Testis (tissue), 3 donors: ENCODE data around the gene S100A9. TPM values are rescaled to one million over a fixed set of nuclear protein-coding genes. Genes with fewer than 3 reads are reported as not detected.
"Not testable (repeated sequence)": the region's sequence is repeated elsewhere in the genome, so short reads cannot be mapped to it uniquely, and the experiment has no call there.

ENCODE experiments used
- DNase-seq: peaks from one replicate; pipeline ENCODE4 v3.0.0-alpha.2; 2019
- H3K27ac ChIP-seq, 2 donors: fragments of 200-600 bp; sonication (generic); one replicate each; pipeline ENCODE4 v1.5.1; 2019
- H3K27me3 ChIP-seq: fragments of 200-600 bp; sonication (generic); one replicate; pipeline ENCODE4 v1.5.1; 2019
- H3K36me3 ChIP-seq: fragments of 200-600 bp; sonication (generic); one replicate; pipeline ENCODE4 v1.5.1; 2017; ENCODE audit warnings: low read depth; ENCODE audit errors: missing control alignments
- H3K4me1 ChIP-seq: fragments of 200-600 bp; sonication (generic); one replicate; pipeline ENCODE4 v1.5.1; 2019
- H3K4me3 ChIP-seq, 2 donors: fragments of 200-600 bp; sonication (generic); one replicate each; pipeline ENCODE4 v1.5.1; 2017 to 2019
- H3K9me3 ChIP-seq: fragments of 200-600 bp; sonication (generic); one replicate; pipeline ENCODE4 v1.5.1; 2017
- POLR2A ChIP-seq: fragments of 450-650 bp; IDR thresholded peaks from one replicate; pipeline ENCODE4 v1.6.1; 2017; ENCODE audit warnings: antibody characterized with exemption, mild to moderate bottlenecking, moderate library complexity
- WGBS, 2 donors: methylation state at CpG; one replicate each; pipeline ENCODE4 v1.1.5; 2018; 5-methylcytosine and 5-hydroxymethylcytosine counted together
- intact Hi-C: fragments of 100-400 bp; cut with DNase I; formaldehyde crosslinking; loops from one replicate; pipeline ENCODE4 v1.15.1; 2023; ENCODE audit warnings: low total_unique reads
- polyA plus RNA-seq: library from polyadenylated mRNA; stranded (reverse); fragments of 350-450 nt; fragmentation: Illumina TruSeq; extraction: RNeasy Lipid Tissue Mini Kit (QIAGEN cat#74804); gene quantifications from one replicate; pipeline ENCODE4 v1.2.3, GENCODE V29; 2014; ENCODE audit warnings: low read depth, low replicate concordance; ENCODE audit not compliant: insufficient read depth
- total RNA-seq, 2 donors: library from RNA; depleted of rRNA; stranded (reverse); fragments of >200 nt; gene quantifications; one replicate each; pipeline ENCODE4 v1.2.3, GENCODE V29; 2016
- TF ChIP-seq, protein P1 (sequence below), 3 experiments: fragments of 450-650 bp in 2 of 3; fragments of 200-600 bp in 1 of 3; sonication (generic) in 1 of 3; IDR thresholded peaks; one replicate each; pipeline ENCODE4 v1.5.1; 2016 to 2019; ENCODE audit warnings: antibody characterized with exemption in 3 of 3, mild to moderate bottlenecking in 2 of 3, moderate library complexity in 1 of 3

S100A9 gene
- total and polyA plus RNA-seq, 3 donors from 2014 or later = 4.6 to 36.6 (median 10.7) TPM

DNA sequence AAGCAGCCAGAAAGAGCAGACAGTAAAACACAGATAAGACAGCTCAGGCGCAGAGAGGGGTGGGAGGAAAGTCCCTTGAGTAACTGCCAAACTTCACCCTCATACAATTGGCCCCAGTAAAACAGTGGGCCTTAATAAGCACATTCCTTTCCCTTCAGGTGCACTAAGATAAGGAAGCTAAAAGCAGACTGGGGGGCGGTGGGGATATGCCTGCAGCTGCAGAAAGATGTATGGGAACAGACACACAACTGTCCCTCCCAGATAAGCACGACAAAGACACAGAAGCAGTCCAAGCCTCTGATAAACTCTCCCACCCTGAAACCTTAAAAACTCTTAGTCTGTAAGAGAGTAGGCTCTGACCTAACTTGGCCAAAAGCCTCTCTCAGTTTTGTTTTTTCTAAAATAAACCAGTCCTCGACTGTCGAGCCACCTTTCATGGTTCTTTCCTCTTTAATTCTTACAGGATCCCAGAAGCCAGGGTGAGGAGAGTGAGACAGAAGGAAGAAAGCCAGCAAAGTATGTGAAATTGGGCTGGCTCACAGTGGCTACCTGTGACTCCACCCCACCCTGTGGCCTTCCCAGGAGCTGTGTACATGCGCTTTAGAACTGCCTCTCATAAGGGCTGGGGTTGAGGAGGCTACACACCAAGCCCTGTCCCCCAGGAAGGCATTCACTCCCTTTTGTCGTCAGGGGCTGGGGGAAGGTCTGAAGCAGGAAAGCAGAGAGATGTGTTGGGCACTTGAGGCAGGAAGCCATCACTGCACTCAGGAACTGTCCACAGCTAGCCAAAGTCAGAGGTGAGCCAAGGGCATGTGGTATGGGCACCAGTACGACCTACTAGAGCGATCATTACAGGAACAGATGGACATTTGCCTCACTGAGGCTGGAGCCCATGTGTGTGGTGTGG lies 13.6 kb upstream of the S100A9 start:
- Histone ChIP-seq H3K9me3 (no peaks in the 10 kb centered on the region), H3K27me3 (no peaks in the 10 kb centered on the region), H3K4me3 (no peak overlapping the region), H3K4me1 (peaks cover 10% of the 10 kb centered on the region), H3K36me3 (no peaks in the 10 kb centered on the region), H3K27ac (no peak overlapping the region)
- intact Hi-C loops = no loop called here
- no peak for TF ChIP-seq POLR2A
- TF ChIP-seq, protein P1, sequence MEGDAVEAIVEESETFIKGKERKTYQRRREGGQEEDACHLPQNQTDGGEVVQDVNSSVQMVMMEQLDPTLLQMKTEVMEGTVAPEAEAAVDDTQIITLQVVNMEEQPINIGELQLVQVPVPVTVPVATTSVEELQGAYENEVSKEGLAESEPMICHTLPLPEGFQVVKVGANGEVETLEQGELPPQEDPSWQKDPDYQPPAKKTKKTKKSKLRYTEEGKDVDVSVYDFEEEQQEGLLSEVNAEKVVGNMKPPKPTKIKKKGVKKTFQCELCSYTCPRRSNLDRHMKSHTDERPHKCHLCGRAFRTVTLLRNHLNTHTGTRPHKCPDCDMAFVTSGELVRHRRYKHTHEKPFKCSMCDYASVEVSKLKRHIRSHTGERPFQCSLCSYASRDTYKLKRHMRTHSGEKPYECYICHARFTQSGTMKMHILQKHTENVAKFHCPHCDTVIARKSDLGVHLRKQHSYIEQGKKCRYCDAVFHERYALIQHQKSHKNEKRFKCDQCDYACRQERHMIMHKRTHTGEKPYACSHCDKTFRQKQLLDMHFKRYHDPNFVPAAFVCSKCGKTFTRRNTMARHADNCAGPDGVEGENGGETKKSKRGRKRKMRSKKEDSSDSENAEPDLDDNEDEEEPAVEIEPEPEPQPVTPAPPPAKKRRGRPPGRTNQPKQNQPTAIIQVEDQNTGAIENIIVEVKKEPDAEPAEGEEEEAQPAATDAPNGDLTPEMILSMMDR (IDR thresholded peaks at IDR 0.05) = no peak
- 47 to 56% methylated on average over 8 to 9 of the region's 9 CpGs for WGBS, 2 donors
- no peak for DNase-seq

DNA sequence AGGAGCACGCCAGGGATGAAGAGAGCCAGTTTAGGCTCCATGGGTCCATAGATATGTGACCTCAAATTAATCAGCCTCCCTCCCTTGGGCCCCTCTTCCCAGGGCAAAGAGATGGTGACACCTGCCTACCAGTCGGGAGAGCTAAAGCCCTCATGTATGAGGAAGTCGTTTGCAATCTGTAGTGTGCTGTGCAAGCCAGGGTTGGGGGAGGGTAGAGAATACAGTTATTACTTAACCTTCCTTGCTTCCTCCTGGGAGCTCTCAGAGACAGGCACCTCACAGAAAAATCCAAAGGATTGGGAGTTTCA lies 13.0 kb upstream of the S100A9 start:
- DNase-seq = no peak
- no peak for TF ChIP-seq POLR2A
- TF ChIP-seq, protein P1 (IDR thresholded peaks at IDR 0.05) = no peak
- H3K27me3 ChIP-seq = no peaks in the 10 kb centered on the region
- no peaks in the 10 kb centered on the region for H3K9me3 ChIP-seq
- no peak overlapping the region for H3K27ac ChIP-seq
- H3K4me1 ChIP-seq = peaks cover 10% of the 10 kb centered on the region
- no peak overlapping the region for H3K4me3 ChIP-seq
- intact Hi-C loops = no loop called here
- H3K36me3 ChIP-seq = no peaks in the 10 kb centered on the region
- WGBS, 2 donors = 63 to 75% methylated on average over 3 of the region's 3 CpGs

DNA sequence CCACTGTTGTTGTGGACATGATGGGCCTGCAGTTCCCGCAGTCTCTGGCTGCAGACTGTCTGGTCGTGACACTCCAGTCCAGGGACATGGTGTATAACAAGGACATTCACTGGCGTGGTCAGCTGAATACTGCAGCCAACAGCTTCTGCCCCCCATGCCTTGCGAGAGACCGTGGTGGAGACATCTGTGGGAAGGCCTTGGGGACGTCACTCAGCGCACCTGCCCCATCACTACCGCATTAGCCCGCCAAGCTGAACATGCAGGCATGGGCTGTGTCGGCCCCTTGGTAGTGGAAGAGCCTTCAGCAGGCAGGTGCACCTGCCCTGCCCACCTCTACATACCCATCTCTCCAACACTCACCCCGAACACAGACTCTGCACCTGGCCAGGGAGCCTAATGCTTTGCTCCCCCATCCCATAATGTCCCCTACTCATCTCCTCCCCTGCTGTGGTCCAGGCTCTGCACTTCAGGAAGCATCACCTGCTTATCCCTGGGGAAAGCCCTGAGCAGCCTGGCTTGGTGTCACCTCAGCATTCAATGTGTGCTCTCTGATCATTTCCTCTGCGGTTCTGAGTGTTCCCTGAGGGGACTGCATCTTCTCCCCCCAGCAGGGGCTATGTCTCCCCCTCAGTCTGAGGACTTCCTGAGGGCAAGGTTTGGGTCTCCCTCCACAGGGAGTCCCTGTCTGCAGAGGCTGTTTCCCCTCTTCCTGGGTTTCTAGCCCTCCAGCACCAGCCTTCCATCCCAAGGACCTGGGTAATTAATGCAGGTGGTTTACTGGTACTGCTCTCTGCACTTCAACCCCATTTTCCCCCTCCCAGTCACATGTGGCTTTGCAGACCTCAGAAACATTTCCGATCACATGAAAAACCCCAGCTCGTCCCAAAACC lies 12.2 kb upstream of the S100A9 start:
- 91 to 94% methylated on average over 14 of the region's 14 CpGs for WGBS, 2 donors

DNA sequence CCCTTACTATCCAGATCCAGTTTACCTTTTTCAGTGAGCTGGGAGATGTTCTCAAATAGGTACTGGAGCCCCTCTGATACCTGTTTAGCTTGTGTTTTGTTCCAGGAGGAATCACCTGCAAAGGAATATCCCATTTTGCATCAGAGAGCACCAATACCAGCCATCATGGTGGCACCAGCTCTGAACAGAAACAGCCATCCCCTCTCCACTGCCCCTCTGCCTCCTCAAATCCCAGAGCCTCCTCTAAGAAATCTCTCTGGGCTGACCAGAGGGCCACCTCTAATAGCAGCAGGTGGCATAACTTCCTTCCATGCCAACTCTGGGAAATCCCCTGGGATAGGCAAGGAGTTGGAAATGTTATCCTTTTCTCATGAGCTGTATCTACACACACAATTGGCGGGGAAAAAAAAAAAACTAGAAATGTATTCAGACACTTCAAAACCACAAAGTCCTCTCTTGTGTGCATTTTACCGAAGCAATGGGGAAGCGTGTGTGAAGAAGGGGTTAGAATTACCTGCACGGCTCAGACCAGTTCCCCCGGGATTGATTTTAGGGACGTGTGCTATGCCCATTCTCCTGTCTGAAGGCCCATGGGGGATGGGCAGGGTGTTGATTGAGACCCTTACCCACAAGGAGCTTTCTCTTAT lies 11.5 kb upstream of the S100A9 start:
- no peak overlapping the region for H3K27ac ChIP-seq
- TF ChIP-seq POLR2A = no peak
- TF ChIP-seq, protein P1 (IDR thresholded peaks at IDR 0.05) = no peak
- WGBS, 2 donors = 79 to 80% methylated on average over 6 of the region's 6 CpGs
- no peaks in the 10 kb centered on the region for H3K27me3 ChIP-seq
- peaks cover 10% of the 10 kb centered on the region for H3K4me1 ChIP-seq
- no peaks in the 10 kb centered on the region for H3K9me3 ChIP-seq
- no peaks in the 10 kb centered on the region for H3K36me3 ChIP-seq
- intact Hi-C loops = no loop called here
- no peak for DNase-seq
- H3K4me3 ChIP-seq = no peak overlapping the region

More for the DNA sequence above, 12.2 kb upstream of the S100A9 start:
- Histone ChIP-seq H3K4me3 (no peak overlapping the region), H3K4me1 (peaks cover 10% of the 10 kb centered on the region), H3K27me3 (no peaks in the 10 kb centered on the region), H3K36me3 (no peaks in the 10 kb centered on the region), H3K27ac (no peak overlapping the region), H3K9me3 (no peaks in the 10 kb centered on the region)
- no peak for TF ChIP-seq POLR2A
- TF ChIP-seq, protein P1 (IDR thresholded peaks at IDR 0.05) = no peak
- DNase-seq = no peak
- intact Hi-C loops = no loop called here

DNA sequence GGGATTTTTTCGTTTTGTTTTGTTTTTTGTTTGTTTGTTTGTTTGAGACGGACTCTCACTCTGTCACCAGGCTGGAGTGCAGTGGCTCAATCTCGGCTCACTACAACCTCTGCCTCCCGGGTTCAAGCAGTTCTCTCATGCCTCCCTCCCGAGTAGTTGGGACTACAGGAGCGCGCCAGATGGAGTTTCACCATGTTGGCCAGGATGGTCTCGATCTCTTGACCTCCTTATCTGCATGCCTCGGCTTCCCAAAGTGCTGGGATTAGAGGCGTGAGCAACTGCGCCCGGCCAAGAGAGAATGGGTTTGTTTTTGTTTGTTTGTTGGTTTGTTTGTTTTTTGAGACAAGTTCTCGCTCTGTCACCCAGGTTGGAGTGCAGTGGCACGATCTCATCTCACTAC lies 10.6 kb upstream of the S100A9 start:
- H3K27me3 ChIP-seq, H3K27ac ChIP-seq, H3K36me3 ChIP-seq, DNase-seq, H3K9me3 ChIP-seq, intact Hi-C loops, H3K4me3 ChIP-seq: not testable (repeated sequence)
- 77% methylated on average over 14 of the region's 14 CpGs for WGBS, 2 donors
- H3K4me1 ChIP-seq = peaks cover 10% of the 10 kb centered on the region
